ENCODE data around the gene USP10.

Gene USP10

DNA sequence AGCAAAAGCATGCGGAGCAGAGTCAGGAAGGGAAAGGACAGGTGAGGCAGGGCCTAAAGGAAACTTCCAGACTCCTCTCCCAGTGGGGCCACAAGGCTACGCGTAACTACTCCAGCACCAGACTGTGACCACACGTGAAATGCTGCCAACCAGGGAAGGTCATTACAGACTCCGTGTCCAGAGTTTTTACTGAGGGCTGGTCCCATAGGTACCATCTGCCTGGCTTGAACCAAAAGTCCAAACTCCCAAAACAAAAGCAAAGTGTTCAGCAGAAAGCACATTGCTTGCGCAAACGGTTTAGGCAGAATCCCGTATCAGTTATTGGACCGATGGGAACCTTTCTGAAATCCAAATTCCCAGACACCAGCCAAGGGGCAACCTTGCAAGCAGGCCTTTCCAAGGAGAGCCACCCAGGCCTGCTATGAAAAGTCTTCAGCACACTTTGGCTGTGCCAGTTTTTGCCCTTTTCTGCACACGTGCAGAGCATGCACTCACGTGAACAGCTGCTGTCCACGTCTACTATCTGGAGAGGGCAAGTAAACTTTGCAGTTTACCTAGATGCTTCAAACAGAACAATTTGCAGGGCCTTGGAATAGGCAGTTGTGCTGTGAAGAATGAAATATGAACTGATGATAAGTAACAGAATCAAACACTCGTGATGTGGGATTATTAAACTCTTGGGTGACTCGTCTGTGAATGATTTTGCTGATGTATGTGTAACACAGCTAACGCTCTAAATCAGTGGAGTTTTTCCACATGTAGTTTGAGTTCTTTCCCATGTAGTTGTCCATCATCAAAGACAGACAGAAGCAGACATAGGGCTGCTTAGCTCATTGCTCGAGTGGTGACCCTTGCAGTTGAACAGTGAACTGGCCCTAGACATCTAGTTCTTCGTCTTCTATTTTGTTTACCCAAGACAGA lies 61.9 kb downstream of the USP10 start:
- Histone ChIP-seq H3K4me3 (ENCODE audit: low read depth, low read length) (no peak overlapping the region), H3K4me1 (ENCODE audit: control insufficient read depth, insufficient read depth, low read length) (no peaks in the 10 kb centered on the region), H3K9me3 (ENCODE audit: control insufficient read depth, insufficient read depth, low read length) (no peaks in the 10 kb centered on the region), H3K9ac (ENCODE audit: low read depth, low read length) (no peak overlapping the region), H3K27me3 (ENCODE audit: control insufficient read depth, insufficient read depth, low read length) (no peaks in the 10 kb centered on the region), H3K36me3 (ENCODE audit: control insufficient read depth, insufficient read depth, low read length) (peaks cover 37% of the 10 kb centered on the region)

DNA sequence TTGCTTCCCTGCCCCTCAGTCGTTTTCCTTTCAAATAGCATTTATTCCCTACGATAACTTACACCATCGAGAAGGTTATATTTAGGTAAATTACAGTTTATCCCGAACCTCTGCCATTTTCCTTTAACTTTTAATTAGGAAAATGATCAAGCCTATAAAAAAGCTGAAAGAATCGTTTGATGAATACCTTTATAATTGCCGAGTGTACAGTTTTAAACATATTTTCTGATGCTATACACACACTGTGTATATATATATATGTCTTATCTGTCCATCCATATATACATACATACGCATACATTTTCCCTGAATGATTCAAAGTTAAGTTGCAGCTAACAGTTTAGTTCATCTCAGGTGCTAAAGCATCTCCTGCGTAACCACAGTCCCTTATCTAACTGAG lies 63.4 kb downstream of the USP10 start:
- Histone ChIP-seq H3K4me1 (ENCODE audit: control insufficient read depth, insufficient read depth, low read length) (no peaks in the 10 kb centered on the region), H3K4me3 (ENCODE audit: low read depth, low read length) (no peak overlapping the region), H3K9ac (ENCODE audit: low read depth, low read length) (no peak overlapping the region), H3K36me3 (ENCODE audit: control insufficient read depth, insufficient read depth, low read length) (peaks cover 40% of the 10 kb centered on the region), H3K27me3 (ENCODE audit: control insufficient read depth, insufficient read depth, low read length) (no peaks in the 10 kb centered on the region), H3K9me3 (ENCODE audit: control insufficient read depth, insufficient read depth, low read length) (no peaks in the 10 kb centered on the region)

DNA sequence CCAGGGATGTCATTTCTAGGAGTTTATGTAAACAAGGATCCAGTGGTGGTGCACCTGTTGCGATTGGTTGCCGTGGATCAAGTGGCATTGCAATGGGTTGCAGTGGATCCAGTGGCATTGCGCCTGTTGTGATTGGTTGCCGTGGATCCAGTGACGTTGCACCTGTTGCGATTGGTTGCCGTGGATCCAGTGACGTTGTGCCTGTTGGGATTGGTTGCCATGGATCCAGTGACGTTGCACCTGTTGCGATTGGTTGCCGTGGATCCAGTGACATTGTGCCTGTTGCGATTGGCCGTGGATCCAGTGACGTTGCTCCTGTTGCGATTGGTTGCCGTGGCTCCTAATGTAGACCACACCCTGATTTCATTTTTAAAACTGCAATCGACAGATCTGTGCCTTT lies 63.8 kb downstream of the USP10 start:
- Histone ChIP-seq H3K9me3 (ENCODE audit: control insufficient read depth, insufficient read depth, low read length) (no peaks in the 10 kb centered on the region), H3K27me3 (ENCODE audit: control insufficient read depth, insufficient read depth, low read length) (no peaks in the 10 kb centered on the region), H3K4me3 (ENCODE audit: low read depth, low read length) (no peak overlapping the region), H3K36me3 (ENCODE audit: control insufficient read depth, insufficient read depth, low read length) (peaks cover 43% of the 10 kb centered on the region), H3K4me1 (ENCODE audit: control insufficient read depth, insufficient read depth, low read length) (no peaks in the 10 kb centered on the region), H3K9ac (ENCODE audit: low read depth, low read length) (no peak overlapping the region)

DNA sequence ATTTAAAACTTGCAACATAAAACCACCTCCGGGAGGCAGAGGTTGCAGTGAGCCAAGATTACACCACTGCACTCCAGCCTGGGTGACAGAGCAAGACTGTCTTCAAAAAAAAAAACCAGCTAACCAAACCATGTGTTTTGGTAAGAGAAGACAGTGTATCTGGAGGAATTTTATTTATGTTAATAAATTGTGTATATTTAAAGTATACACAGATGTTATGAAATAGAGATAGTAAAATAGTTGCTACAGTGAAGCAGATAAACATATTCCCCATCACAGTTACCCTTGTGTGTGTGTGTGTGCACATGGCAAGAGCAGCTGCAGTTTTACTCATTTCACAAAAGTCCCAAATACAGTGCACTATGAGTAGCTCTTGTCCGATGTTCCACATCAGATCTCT lies 65.2 kb downstream of the USP10 start:
- Histone ChIP-seq H3K4me3 (ENCODE audit: low read depth, low read length) (no peak overlapping the region), H3K9me3 (ENCODE audit: control insufficient read depth, insufficient read depth, low read length) (no peaks in the 10 kb centered on the region), H3K36me3 (ENCODE audit: control insufficient read depth, insufficient read depth, low read length) (peaks cover 55% of the 10 kb centered on the region), H3K9ac (ENCODE audit: low read depth, low read length) (no peak overlapping the region), H3K27me3 (ENCODE audit: control insufficient read depth, insufficient read depth, low read length) (no peaks in the 10 kb centered on the region), H3K4me1 (ENCODE audit: control insufficient read depth, insufficient read depth, low read length) (no peaks in the 10 kb centered on the region)

DNA sequence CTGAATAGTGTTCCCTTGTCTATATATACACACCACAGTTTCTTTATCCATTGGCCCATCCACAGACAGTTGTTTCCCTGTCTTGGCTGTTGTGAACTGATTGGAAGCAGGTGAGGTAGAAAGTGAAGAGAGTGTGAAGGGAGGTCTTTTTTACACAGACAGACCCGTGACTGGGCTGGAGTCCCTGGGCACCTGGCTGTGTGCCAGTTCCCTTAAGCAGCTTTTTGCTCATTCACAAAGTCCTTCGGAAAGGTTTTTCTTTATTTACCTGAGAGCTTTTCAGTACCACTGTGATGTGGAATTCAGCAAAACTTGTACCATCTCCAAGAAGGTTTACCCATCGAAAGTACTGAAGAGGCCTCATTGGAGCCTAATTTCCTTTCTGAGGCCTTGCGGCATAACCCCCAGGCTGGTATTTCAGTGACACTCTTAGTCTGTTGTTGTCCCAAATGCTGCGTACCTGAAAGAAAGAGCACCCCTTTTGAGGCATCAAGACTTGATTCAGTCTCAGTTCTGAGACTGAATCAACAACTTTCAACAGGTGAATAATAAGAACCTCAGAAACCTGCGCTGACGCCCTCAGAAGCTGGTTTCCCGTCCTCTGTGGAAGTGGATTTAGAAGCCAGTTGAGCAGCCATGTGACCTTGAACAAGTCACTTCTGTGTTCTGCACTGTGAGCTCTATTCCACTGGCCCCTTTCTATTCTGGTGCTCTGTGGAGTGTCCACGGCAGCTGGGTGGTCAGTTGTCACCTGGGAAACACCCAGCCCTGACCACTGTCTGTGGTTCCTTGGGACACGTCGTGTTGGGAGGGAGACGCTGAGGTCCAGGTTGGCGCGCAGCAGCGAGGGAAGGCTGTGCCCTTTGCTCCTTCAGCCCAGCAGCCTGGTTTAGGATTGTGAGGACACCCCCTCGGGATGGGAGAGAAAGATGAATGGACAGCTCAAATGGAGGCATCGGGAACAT lies 66.1 kb downstream of the USP10 start:
- Histone ChIP-seq H3K9me3 (ENCODE audit: control insufficient read depth, insufficient read depth, low read length) (no peaks in the 10 kb centered on the region), H3K4me1 (ENCODE audit: control insufficient read depth, insufficient read depth, low read length) (no peaks in the 10 kb centered on the region), H3K9ac (ENCODE audit: low read depth, low read length) (no peak overlapping the region), H3K4me3 (ENCODE audit: low read depth, low read length) (no peak overlapping the region), H3K36me3 (ENCODE audit: control insufficient read depth, insufficient read depth, low read length) (peaks cover 50% of the 10 kb centered on the region), H3K27me3 (ENCODE audit: control insufficient read depth, insufficient read depth, low read length) (no peaks in the 10 kb centered on the region)

DNA sequence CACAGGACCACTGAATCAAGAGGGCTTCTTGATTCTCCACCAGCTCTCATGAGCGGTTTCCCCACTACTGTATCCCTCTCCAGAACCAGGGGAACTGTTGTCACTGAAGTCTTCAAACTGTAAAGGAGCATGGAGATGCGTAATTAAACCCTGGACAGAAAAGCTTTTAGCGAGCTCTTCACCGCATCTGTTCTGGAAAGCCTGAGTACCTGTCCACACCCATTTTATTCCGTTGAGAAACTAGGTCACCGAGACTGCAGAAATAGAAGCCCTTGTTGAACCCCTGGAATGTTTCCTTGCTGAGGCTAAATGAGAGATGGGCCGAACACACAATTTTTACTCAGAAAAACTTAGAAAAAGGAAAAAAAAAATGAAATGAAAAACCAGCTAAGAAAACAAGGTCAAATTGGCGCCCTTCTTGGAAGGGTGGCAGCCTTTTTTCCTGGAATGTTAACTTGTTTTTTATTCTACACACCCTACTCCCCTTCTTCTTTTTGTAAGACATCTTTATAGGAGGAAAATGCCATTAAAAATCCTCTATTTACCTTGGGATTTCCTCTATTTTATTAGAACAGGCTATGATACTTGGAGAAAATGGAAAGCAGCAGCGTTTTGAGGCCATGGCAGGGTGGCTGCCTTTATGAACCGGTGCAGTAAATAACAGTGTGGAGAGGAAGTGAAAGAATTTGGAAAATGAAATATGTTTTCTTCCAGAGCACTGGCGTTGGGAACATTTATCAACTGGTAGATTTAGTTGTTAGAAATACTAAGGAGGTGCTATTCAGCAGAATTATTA lies 67.4 kb downstream of the USP10 start:
- Histone ChIP-seq H3K27me3 (ENCODE audit: control insufficient read depth, insufficient read depth, low read length) (no peaks in the 10 kb centered on the region), H3K9me3 (ENCODE audit: control insufficient read depth, insufficient read depth, low read length) (no peaks in the 10 kb centered on the region), H3K9ac (ENCODE audit: low read depth, low read length) (no peak overlapping the region), H3K36me3 (ENCODE audit: control insufficient read depth, insufficient read depth, low read length) (peaks cover 43% of the 10 kb centered on the region), H3K4me3 (ENCODE audit: low read depth, low read length) (no peak overlapping the region), H3K4me1 (ENCODE audit: control insufficient read depth, insufficient read depth, low read length) (no peaks in the 10 kb centered on the region)

DNA sequence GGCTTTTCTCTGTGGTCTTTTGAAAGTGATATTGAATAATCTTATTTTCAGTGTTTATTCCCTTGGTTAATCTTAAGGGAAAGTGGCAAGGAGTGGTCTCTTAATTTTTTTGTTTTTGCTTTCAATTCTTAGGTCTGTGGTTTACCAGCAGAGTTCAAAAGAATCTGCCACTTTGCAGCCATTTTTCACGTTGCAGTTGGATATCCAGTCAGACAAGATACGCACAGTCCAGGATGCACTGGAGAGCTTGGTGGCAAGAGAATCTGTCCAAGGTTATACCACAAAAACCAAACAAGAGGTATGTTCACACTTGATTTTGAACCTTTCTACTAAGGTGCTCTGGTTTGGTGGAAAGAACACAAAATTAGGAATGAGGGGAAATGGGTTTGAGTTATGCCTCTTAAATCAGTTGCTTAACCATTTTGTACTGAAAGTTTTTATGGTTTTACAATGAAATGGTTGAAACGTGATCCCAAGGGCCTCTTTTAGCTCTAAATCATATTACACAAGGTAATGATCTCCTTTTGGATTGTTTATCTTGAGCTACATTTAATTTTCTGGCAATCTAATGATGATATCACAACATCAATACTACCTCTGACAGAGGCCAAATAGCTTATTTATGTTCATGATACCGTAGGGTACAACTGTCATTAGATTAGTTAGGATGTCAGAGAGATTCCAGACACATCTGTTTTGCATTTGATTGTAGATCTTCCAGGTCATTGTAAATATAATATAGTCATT lies 68.4 kb downstream of the USP10 start:
- Histone ChIP-seq H3K4me1 (ENCODE audit: control insufficient read depth, insufficient read depth, low read length) (no peaks in the 10 kb centered on the region), H3K9me3 (ENCODE audit: control insufficient read depth, insufficient read depth, low read length) (no peaks in the 10 kb centered on the region), H3K27me3 (ENCODE audit: control insufficient read depth, insufficient read depth, low read length) (no peaks in the 10 kb centered on the region), H3K36me3 (ENCODE audit: control insufficient read depth, insufficient read depth, low read length) (peaks cover 50% of the 10 kb centered on the region), H3K4me3 (ENCODE audit: low read depth, low read length) (no peak overlapping the region), H3K9ac (ENCODE audit: low read depth, low read length) (no peak overlapping the region)

DNA sequence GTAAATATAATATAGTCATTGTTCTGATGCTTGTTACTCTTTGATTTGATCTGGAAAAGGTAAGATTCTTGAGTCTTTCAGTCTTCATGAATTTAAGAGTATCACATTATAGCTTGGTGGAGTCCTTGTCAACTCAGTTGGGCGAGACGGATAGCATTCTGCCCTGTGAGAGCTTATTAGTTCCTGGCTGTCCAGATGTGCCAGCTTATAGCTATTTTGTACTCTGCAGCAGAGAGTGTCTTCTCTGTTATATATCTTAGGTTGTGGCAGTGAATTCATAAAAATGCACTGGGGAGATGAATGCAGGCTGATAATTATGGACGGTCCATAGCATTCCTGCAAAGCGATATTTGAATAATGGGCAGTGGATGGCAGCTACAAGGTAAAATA lies 69.0 kb downstream of the USP10 start:
- Histone ChIP-seq H3K9ac (ENCODE audit: low read depth, low read length) (no peak overlapping the region), H3K36me3 (ENCODE audit: control insufficient read depth, insufficient read depth, low read length) (peaks cover 50% of the 10 kb centered on the region), H3K4me1 (ENCODE audit: control insufficient read depth, insufficient read depth, low read length) (no peaks in the 10 kb centered on the region), H3K4me3 (ENCODE audit: low read depth, low read length) (no peak overlapping the region), H3K27me3 (ENCODE audit: control insufficient read depth, insufficient read depth, low read length) (no peaks in the 10 kb centered on the region), H3K9me3 (ENCODE audit: control insufficient read depth, insufficient read depth, low read length) (no peaks in the 10 kb centered on the region)

DNA sequence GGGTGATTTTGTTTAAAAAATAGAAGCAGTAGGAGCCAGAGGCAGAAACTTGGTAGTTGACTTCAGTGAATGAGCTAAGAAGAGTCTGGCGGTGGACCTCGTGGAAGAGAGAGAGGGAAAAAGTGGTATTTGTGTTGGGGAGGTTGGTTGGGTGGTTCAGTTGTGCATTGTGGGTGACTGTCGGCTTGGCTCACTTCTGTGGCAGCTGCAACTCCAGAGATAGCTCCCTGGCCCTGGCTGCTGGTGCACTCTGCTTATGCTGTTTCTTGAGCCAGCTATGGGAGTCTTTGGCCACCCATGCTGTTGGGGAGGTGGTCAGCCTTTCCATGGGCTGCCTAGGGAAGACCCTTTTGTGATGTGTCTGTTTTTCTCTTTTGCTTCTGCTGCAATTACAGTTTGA lies 69.6 kb downstream of the USP10 start:
- H3K9me3 ChIP-seq (ENCODE audit: control insufficient read depth, insufficient read depth, low read length) = no peaks in the 10 kb centered on the region
- H3K27me3 ChIP-seq (ENCODE audit: control insufficient read depth, insufficient read depth, low read length) = no peaks in the 10 kb centered on the region
- no peaks in the 10 kb centered on the region for H3K4me1 ChIP-seq (ENCODE audit: control insufficient read depth, insufficient read depth, low read length)
- H3K36me3 ChIP-seq (ENCODE audit: control insufficient read depth, insufficient read depth, low read length) = peaks cover 45% of the 10 kb centered on the region
- no peak overlapping the region for H3K4me3 ChIP-seq (ENCODE audit: low read depth, low read length)
- H3K9ac ChIP-seq (ENCODE audit: low read depth, low read length) = no peak overlapping the region

DNA sequence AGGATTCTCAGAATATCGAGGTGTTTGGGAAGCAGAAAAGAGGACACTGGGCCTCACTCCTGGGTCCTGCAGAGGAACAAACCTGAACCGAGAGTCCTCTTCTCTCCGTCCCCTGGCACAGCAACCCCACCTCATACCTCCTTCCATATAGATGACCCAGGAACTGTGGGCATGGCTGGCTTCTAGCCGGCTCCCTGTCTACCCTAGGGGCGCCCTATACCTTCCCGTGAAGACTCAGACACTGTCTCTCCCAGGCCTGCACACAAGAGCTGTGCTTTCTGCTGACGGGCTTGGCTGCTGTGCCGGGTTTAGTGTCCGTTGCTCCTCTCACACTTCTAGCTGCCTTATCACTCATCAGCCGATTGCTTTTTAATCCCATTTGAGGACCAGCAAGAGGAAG lies 73.5 kb downstream of the USP10 start:
- Histone ChIP-seq H3K9ac (ENCODE audit: low read depth, low read length) (no peak overlapping the region), H3K4me1 (ENCODE audit: control insufficient read depth, insufficient read depth, low read length) (no peaks in the 10 kb centered on the region), H3K36me3 (ENCODE audit: control insufficient read depth, insufficient read depth, low read length) (peaks cover 61% of the 10 kb centered on the region), H3K9me3 (ENCODE audit: control insufficient read depth, insufficient read depth, low read length) (no peaks in the 10 kb centered on the region), H3K4me3 (ENCODE audit: low read depth, low read length) (no peak overlapping the region), H3K27me3 (ENCODE audit: control insufficient read depth, insufficient read depth, low read length) (no peaks in the 10 kb centered on the region)

DNA sequence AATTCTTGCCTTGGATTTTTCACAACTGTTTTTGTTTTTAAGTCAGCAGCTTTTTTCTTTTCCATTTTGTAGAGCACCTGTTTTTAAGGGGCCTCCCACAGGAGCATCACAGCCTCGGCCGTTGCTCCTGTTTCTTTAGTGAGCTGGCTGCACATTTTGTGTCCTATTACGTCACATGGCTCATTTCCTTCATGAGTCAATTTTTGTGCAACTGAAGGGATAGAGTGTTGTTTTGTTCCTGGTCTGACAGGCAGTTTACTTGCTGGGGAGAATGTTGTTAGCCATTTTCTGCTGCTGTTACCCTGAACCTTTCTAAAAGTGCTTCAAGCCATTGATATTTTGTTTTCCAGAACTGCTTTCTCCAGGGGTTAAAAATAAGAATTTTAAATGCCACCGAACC lies 75.0 kb downstream of the USP10 start:
- Histone ChIP-seq H3K4me1 (ENCODE audit: control insufficient read depth, insufficient read depth, low read length) (no peaks in the 10 kb centered on the region), H3K9me3 (ENCODE audit: control insufficient read depth, insufficient read depth, low read length) (no peaks in the 10 kb centered on the region), H3K36me3 (ENCODE audit: control insufficient read depth, insufficient read depth, low read length) (peaks cover 60% of the 10 kb centered on the region), H3K27me3 (ENCODE audit: control insufficient read depth, insufficient read depth, low read length) (no peaks in the 10 kb centered on the region), H3K9ac (ENCODE audit: low read depth, low read length) (no peak overlapping the region), H3K4me3 (ENCODE audit: low read depth, low read length) (no peak overlapping the region)
